Pons (tissue), 1 donor: ENCODE results near the gene SLC25A30.
"Not testable (repeated sequence)": the region's sequence is repeated elsewhere in the genome, so short reads cannot be mapped to it uniquely, and the experiment has no call there.

Experiments
- DNase-seq: peaks from one replicate; pipeline ENCODE4 v3.0.0-alpha.2; 2016; ENCODE audit warnings: low spot score

SLC25A30 gene

DNA sequence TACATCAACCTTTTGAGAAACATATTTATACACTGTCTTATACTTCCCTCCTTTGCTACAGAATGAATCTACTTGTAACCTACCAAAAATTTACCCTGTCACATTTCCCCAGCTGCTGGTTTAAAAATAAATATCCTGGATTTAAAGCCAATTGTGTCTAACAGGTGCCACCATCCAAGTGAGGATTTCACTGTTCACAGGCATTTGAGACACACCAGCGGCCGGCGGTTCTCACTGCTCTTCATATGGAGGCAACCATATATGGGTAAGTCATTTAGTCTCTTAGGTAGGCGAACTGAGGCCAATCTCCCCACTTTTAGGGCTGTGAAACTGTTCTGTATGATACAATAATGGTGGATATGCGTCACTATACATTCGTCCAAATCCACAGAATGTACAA, 26.2 kb downstream of the SLC25A30 start:
- no peak for DNase-seq

DNA sequence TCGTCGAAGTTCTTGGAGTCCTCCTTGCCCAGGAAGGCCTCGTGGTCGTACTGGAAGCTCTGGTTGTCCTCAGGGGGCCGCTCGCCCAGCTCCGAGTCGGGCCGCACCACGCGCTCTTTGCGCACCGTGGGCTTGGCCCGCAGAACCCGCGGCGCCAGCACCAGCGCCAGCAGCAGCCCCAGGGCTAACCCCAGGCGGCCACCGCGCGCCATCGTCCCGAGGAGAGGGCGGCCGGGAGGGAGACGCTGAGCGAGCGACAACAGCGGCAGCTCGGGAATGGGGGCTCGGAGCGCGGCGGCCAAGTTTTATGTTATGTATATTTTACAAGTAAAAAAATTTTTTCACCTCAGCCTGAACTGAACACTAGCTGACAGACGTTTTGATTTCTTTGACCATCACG, 27.0 kb downstream of the SLC25A30 start:
- not testable (repeated sequence) for DNase-seq

DNA sequence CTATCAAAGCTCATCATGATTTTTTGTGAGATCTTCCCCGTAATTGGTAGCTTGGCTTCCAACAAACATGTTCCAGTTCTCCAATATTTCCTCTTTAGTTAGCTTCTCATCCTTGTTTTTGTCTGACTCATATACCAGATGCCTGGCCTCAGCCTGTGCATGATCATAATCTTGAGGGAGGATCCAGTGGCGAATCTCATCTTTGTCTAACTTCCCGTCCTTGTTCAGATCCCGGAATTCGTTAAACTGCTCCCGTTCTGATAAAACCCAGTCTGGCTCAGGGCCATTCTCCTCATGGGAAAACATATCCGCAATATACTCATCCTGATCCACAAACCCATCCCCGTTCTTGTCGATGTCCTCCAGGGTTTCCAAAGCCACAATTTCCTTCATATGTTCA, 27.8 kb downstream of the SLC25A30 start:
- DNase-seq, result not testable (repeated sequence)

DNA sequence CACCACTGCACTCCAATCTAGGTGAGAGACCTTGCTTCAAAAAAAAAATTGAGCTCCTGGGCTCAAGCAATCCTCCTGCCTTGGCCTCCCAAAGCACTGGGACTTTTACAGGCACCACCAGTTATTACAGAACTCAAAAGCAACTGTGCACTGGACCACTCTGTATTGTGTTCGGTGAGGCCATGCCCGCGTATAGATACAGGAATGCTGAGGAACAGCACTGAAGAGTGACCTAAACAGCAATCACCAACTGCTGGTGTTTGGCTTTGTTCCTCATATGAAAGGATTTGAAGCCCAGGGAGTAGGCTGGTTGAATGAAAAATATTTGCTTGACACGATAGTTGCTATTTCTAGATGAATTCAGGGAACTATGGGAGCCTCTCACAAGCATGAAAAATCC, 29.5 kb downstream of the SLC25A30 start:
- no peak for DNase-seq

DNA sequence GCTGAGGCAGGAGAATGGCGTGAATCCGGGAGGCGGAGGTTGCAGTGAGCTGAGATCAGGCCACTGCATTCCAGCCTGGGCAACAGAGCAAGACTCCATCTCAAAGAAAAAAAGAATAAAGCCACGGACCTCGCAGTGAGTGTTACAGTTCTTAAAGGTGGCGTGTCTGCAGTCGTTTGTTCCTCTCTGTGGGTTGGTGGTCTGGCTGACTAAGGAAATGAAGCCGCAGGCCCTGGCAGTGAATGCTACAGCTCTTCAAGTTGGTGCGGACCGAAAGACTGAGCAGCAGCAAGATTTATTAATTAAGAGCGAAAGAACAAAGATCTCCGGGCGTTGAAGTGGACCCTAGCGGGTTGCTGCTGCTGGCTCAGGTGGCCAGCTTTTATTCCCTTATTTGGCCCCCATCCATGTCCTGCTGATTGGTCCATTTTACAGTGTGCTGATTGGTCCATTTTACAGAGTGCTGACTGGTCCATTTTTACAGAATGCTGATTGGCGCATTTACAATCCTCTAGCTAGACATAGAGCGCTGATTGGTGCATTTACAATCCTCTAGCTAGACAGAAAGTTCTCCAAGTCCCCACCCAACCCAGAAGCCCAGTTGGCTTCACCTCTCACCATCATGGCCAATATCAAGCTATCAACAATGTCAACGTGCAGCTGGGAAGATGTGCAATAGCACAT, 31.1 kb downstream of the SLC25A30 start:
- DNase-seq, result not testable (repeated sequence)

DNA sequence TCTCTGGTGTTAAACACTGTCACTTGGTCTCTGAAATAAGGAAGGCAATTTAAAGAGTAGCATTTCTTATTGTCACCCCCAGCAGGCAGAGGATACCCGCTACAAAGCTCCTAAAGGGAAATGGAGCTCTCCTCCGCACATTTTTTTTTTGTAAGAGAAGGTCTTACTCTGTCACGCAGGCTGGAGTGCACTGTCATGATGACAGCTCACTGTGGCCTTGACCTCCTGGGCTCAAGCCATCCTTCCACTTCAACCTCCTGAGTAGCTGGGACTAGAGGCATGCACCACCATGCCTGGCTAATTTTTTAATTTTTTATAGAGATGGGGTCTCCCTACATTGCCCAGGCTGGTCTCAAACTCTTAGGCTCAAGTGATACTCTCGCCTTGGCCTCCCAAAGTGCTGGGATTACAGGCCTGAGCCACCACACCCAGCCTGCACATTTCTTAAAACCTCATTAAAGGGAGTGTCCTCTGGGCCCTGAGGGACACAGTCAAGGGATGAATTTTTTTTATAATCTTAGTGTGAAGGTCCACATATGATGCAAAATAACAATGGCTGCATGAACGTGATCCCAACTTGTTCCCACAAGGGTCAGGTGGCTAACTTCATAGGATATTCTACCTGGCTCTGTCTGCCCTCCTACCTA, 32.1 kb downstream of the SLC25A30 start:
- DNase-seq, result no peak

DNA sequence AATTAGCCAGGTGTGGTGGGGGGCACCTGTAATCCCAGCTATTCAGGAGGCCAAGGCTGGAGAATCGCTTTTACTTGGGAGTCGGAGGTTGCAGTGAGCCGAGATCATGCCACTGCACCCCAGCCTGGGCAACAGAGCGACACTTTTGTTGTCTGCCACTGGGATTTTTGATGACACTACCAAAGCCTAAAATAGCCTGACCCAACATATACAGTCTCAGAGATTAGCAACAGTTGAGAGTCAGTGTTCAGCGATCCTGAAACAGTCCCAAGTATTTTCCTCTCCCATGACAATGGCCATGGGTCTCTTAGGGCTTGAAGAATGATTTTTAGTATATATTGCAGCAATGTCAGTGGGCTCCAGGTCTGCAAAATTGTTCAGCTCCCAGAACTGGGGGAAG, 32.9 kb downstream of the SLC25A30 start:
- DNase-seq, result no peak

DNA sequence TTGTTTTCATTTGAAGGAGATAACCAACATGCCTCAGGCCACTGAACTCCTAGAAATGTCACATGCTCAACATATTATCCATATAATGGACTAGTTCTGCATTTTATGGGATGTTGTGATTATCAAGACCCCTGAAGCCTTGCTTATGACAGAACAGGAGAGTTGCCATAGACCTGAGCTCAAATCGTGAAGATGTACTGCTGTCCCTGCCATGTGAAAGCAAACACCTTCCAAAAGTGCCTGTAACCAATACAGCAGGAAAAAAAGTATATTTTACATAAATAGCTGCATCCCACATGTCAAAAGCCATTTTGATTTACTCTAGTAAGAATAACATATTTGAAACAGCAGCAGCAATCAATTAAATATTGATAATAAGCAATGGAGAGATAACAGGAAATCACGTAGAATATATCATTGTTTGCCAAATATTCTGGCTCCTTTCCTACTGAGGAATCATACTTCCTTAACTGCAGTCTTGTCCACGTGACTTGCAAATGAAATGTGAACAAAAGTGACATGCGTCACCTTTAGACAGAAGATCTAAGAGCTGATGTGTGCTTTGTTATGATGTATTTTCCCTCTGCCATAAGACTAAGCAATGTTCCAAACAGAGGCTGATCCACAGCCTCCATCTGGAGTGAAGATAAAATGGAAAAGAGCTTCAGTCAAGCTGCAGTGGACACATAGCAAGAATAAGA, 33.5 kb downstream of the SLC25A30 start:
- no peak for DNase-seq

DNA sequence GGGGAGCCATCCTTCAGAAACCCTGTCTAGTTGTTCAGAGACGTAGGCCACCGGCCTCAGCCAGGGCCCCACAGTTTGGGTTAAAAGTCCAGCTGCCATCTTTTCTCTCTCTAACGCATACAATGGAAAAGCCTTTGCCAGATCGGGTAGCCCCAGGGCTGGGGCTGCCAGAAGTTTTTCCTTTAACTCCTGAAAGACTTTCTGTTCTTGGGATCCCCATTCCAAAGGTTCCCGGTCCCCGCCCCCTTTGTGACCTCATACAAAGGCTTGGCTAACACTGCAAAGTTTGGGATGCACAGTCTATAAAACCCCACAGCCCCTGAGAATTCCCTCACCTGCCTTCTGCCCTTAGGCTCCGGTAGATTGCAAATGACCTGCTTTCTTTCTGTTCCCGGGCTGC, 35.4 kb downstream of the SLC25A30 start:
- DNase-seq, result not testable (repeated sequence)

DNA sequence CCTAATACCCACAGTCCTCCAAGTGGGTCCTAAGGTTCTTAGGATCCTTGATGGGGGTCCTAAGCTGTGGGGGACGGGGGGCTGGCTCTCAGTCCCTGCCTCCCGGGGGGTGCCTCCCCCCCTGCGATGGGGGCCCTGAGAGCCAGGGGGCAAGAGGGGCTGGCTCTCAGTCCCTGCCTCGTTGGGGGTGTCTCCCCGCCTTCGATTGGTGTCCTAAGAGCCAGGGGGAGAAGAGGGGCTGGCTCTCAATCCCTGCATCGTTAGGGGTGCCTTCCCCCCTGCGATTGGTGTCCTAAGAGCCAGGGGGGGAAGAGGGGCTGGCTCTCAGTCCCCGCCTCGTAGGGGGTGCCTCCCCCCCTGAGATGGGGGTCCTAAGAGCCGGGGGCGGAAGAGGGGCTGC, 37.0 kb downstream of the SLC25A30 start:
- no peak for DNase-seq

DNA sequence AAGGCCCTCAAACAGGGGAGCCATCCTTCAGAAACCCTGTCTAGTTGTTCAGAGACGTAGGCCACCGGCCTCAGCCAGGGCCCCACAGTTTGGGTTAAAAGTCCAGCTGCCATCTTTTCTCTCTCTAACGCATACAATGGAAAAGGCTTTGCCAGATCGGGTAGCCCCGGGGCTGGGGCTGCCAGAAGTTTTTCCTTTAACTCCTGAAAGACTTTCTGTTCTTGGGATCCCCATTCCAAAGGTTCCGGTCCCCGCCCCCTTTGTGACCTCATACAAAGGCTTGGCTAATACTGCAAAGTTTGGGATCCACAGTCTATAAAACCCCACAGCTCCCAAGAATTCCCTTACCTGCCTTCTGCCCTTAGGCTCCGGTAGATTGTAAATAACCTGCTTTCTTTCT, 37.5 kb downstream of the SLC25A30 start:
- not testable (repeated sequence) for DNase-seq

DNA sequence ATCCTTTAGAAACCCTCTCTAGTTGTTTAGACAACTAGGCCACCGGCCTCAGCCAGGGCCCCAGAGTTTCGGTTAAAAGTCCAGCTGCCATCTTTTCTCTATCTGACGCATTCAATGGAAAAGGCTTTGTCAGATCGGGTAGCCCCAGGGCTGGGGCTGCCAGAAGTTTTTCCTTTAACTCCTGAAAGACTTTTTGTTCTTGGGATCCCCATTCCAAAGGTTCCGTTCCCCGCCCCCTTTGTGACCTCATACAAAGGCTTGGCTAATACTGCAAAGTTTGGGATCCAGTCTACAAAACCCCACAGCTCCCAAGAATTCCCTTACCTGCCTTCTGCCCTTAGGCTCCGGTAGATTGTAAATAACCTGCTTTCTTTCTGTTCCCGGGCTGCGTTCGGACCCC, 38.7 kb downstream of the SLC25A30 start:
- not testable (repeated sequence) for DNase-seq

DNA sequence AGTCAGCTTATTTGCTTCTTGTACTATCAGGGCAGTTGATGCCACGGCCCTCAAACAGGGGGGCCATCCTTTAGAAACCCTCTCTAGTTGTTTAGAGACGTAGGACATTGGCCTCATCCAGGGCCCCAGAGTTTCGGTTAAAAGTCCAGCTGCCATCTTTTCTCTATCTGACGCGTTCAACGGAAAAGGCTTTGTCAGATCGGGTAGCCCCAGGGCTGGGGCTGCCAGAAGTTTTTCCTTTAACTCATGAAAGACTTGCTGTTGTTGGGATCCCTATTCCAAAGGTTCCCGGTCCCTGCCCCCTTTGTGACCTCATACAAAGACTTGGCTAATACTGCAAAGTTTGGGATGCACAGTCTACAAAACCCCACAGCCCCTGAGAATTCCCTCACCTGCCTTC, 39.4 kb downstream of the SLC25A30 start:
- not testable (repeated sequence) for DNase-seq

DNA sequence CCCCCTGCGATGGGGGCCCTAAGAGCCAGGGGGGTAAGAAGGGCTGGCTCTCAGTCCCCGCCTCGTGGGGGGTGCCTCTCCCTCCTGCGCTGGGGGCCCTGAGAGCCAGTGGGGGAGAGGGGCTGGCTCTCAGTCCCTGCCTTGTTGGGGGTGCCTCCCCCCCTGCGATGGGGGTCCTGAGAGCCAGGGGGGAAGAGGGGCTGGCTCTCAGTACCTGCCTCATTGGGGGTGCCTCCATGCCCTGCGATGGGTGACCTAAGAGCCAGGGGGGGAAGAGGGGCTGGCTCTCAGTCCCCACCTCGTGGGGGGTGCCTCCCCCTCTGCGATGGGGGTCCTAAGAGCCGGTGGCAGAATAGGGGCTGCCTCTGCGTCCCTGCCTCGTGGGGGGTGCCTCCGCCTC, 40.9 kb downstream of the SLC25A30 start:
- not testable (repeated sequence) for DNase-seq

DNA sequence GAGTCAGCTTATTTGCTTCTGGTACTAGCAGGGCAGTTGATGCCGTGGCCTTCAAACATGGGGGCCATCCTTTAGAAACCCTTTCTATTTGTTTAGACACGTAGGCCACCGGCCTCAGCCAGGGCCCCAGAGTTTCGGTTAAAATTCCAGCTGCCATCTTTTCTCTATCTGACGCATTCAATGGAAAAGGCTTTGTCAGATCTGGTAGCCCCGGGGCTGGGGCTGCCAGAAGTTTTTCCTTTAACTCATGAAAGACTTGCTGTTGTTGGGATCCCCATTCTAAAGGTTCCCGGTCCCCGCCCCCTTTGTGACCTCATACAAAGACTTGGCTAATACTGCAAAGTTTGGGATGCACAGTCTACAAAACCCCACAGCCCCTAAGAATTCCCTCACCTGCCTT, 41.5 kb downstream of the SLC25A30 start:
- not testable (repeated sequence) for DNase-seq

DNA sequence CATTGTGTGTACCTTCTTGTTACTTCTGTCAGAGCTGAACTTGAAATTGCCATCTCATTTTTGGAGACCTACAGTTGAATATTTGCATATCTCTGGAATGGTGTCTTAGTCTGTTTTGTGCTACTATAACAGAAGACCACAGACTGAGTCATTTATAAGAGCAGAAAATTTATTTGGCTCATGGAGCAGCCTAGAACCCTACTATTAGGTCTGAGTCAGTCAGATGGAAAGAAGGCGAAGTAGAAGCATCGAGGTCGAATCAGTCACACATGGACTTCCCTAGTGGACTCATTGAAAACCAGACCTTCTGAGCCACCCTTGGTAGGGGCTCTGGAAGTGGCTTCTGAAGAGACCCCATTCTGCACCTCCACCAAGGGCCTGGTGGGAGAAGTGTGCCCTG, 43.3 kb downstream of the SLC25A30 start:
- DNase-seq, result no peak

DNA sequence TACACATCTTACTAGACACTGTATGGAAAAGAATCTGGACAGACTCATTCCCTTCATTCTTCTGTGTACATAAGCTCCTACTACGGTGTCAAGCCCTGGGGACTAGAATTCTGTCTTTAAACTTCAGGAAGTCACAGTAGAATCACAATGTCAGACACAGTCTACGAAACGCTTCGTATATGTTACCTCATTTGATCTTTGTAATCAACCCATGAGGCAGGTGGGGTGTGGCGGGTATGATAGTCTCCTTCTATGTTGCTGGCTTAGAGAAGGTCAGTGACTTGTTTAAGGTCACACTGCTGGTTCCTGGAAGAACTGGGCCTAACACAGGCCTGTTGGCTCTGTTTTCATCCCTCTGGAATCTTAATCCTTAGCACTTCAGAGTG, 45.0 kb downstream of the SLC25A30 start:
- DNase-seq, result no peak

DNA sequence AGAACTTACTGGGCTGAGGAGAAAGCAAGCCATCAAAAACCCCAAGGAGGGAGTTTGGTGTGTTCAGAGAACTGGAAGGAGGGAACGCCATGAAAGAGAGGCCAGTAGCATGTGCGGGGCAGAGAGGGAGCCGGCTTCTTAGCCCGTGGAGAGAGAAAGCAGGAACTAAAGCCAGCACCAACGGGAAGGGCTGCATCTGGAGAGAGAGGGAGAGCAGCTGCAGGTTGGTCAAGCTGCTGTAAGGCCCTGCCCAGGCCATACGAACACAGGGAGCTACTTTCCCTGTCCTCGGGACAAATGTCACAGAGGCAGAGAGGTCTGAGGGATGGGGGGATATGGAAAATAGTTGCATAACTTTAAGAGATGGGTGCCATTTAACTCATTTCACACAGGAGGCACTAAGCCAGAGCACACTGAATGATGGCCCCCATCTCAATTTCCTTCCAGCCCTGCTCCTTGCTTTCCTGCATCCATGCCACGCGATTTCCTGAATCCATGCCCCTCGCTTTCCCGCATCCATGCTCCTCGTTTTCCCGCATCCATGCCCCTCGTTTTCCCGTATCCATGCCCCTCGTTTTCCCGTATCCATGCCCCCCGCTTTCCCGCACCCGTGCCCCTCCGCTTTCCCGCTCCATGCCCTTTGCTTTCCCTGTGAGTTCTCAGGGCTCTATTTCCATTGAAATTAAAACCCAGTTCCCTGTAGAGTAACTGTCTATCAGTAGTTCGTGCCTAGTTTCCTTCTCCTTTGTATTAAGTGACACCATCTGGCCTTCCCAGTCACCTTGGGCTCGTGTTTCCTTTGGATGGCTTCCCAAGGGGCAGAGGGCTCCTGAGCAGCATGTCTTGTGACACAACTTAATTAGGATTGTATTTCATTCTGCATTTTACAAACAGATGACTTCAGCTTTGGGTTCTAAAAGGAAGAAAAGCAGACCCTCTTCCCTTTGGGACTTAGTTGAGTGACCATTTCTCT, 45.7 kb downstream of the SLC25A30 start:
- DNase-seq, result no peak

DNA sequence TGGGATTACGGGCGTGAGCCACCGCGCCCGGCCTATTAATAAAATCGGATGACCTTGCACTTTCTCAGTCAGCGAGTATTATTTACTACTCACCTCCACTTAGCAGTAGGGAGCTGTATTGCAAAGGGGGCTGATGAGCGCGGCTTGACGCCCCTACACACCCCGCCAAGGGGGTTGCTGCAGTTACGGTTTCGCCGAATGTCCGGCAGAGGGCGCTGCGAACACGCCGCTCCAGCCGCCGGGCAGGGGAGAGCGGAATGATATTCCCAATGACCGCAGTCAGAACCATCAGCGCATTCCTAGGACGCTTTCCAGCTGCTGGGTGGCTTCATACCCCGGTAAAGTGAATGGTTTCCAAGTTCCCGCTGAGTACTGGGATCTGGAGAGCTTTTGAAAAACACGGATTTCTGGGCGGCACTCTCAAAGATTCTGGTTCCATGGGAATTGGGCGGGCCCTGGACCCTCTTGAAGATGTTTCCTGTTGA, 47.2 kb downstream of the SLC25A30 start:
- DNase-seq, result peak; percentile 24

DNA sequence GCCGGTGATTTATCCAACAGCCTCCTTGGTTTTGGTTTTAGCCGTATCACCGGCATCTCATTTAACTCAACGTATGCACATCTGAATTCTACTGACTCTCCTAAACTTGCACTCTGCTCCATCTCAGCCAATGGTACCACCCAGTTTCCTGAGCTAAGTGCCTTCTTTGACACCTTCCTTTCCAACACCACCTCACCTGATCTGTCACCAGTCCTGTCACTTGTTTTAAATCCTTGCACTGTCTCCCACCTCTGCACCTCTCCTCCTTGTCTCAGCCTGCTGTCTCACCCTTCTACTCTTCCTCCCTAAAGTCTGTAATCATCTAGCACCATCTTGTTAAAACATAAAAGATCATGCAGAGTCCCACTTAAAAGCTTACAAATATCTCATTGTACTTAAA, 49.1 kb downstream of the SLC25A30 start:
- DNase-seq, result no peak

DNA sequence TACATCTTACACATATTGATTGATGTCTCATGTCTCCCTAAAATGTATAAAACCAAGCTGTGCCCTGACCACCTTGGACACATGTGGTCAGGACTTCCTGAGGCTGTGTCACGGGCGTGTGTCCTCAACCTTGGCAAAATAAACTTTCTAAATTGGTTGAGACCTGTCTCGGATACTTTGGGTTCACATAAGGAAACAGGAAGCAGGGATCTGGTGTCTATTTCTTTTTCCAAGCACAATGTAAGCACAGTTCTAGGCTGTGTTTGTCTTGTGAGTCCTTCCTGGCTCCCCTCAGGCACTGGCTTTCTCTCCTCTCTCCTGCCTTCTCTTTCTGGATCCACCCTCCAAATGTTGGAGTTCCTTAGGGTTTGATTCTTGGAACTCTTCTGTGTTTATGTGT, 49.6 kb downstream of the SLC25A30 start:
- no peak for DNase-seq

DNA sequence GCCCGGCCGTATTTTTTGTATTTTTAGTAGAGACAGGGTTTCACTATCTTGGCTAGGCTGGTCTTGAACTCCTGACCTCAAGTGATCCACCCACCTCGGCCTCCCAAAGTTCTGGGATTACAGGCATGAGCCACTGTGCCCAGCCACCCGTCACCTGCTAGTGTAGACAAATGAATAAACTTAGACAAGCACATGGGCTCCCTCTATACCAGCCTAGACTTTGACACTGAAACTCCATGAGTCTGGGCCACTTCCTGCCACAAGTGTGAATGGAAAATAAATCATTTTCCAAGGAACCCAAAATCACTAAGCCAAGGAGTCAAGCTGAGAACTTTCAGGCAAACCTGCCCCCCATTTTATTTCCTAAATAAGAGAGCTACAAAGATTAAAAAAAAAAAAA, 50.2 kb downstream of the SLC25A30 start:
- no peak for DNase-seq
